Right cardiac atrium (tissue), 5 donors: ENCODE data around the gene BFAR. TPM values are rescaled to one million over a fixed set of nuclear protein-coding genes. Genes with fewer than 3 reads are reported as not detected.
"Not testable (repeated sequence)": the region's sequence is repeated elsewhere in the genome, so short reads cannot be mapped to it uniquely, and the experiment has no call there.

Experiments used
- ATAC-seq, 2 donors: fragments of 200-7000 bp; cut with Tn5 transposase; one replicate each; pipeline versions ENCODE4 v1.8.0 to v1.9.1; 2020; ENCODE audit warnings: moderate library complexity in 2 of 2, mild to moderate bottlenecking in 1 of 2
- DNase-seq, 3 donors: peaks; one replicate each; pipeline ENCODE4 v3.0.0-alpha.2; 2020
- H3K27ac ChIP-seq: one replicate; pipeline ENCODE4 v1.5.1; 2013; ENCODE audit warnings: mild to moderate bottlenecking, low read length, control low read depth, moderate library complexity
- H3K27me3 ChIP-seq: one replicate; pipeline ENCODE4 v1.6.1; 2013; ENCODE audit not compliant: control insufficient read depth, insufficient read depth
- H3K4me1 ChIP-seq: one replicate; pipeline ENCODE4 v1.6.1; 2013; ENCODE audit warnings: low read length; ENCODE audit not compliant: control insufficient read depth, insufficient read depth
- H3K4me3 ChIP-seq: one replicate; pipeline ENCODE4 v1.5.1; 2013; ENCODE audit warnings: low read length, control low read depth
- H3K9me3 ChIP-seq: one replicate; pipeline ENCODE4 v1.6.1; 2013; ENCODE audit warnings: low read length; ENCODE audit not compliant: control insufficient read depth
- WGBS: extraction: QIAGEN DNeasy Blood & Tissue Kit; methylation state at CpG from one replicate; pipeline ENCODE4 v1.1.7; 2013; 5-methylcytosine and 5-hydroxymethylcytosine counted together
- intact Hi-C, 4 donors: fragments of 100-400 bp; cut with DNase I; formaldehyde crosslinking; loops; one replicate each; pipeline versions ENCODE4 v1.11.0 to v1.14.0; 2022 to 2023
- polyA plus RNA-seq: library from polyadenylated mRNA; stranded (reverse); fragments of 200-250 nt; gene quantifications from one replicate; pipeline ENCODE4 v1.2.3, GENCODE V29; 2013
- total RNA-seq, 4 donors: library from RNA; stranded (reverse); fragmentation: NEBNext Ultra II Directional; extraction: Animal tissue kit (Norgen Biotek cat#: 25700); gene quantifications; one replicate each; pipeline ENCODE4 v1.2.1, GENCODE V29; 2021
- donor health status: healthy with polysubstance abuse.
- donor health status: DM: no; HTN: yes; CAD: no.
- donor health status: DM: no; HTN: no; CAD: no.
- donor health status: DM: no; HTN: yes; CAD: no; lungs with severe emphysema.
- donor health status: DM: yes; HTN: yes; CAD: no.

The BFAR gene
- total and polyA plus RNA-seq, 5 donors: 21.0 to 32.6 (median 29.2) TPM

GRCh38 chr16:14613991-14614390, 18.8 kb upstream of the BFAR start:
- Histone ChIP-seq H3K9me3 (no peaks in the 10 kb centered on the region), H3K27me3 (no peaks in the 10 kb centered on the region), H3K27ac (no peak overlapping the region), H3K4me3 (no peak overlapping the region), H3K4me1 (no peaks in the 10 kb centered on the region)
- 96% methylated on average over 4 of the region's 4 CpGs for WGBS
- no peak for ATAC-seq
- no peak for DNase-seq
- intact Hi-C loops: no loop called here

GRCh38 chr16:14616280-14616679, 16.5 kb upstream of the BFAR start:
- H3K9me3 ChIP-seq: no peaks in the 10 kb centered on the region
- intact Hi-C loops: no loop called here
- no peak overlapping the region for H3K4me3 ChIP-seq
- DNase-seq: no peak
- H3K27ac ChIP-seq: no peak overlapping the region
- ATAC-seq: no peak
- no peaks in the 10 kb centered on the region for H3K4me1 ChIP-seq
- no peaks in the 10 kb centered on the region for H3K27me3 ChIP-seq
- 98% methylated on average over 4 of the region's 4 CpGs for whole genome bisulfite sequencing

GRCh38 chr16:14618566-14618965, 14.2 kb upstream of the BFAR start:
- intact Hi-C loops: no loop called here
- Histone ChIP-seq H3K9me3 (no peaks in the 10 kb centered on the region), H3K4me1 (no peaks in the 10 kb centered on the region), H3K4me3 (no peak overlapping the region), H3K27ac (no peak overlapping the region), H3K27me3 (no peaks in the 10 kb centered on the region)
- DNase-seq: no peak
- WGBS: 94% methylated on average over 7 of the region's 7 CpGs
- ATAC-seq: no peak

- Histone ChIP-seq H3K4me3 (no peak overlapping the region), H3K27me3 (no peaks in the 10 kb centered on the region), H3K27ac (no peak overlapping the region), H3K9me3 (no peaks in the 10 kb centered on the region), H3K4me1 (no peaks in the 10 kb centered on the region)
- DNase-seq: no peak
- 97% methylated on average over 4 of the region's 4 CpGs for WGBS
- intact Hi-C loops: no loop called here
- no peak for ATAC-seq
These were observed 5.7 kb upstream of the BFAR start for GRCh38 chr16:14627078-14627477.

- H3K27ac ChIP-seq: peak overlapping the region; percentile 92
- DNase-seq (no peak), ATAC-seq (no peak)
- no peaks in the 10 kb centered on the region for H3K4me1 ChIP-seq
- 59% methylated on average over 12 of the region's 12 CpGs for WGBS
- H3K27me3 ChIP-seq: no peaks in the 10 kb centered on the region
- intact Hi-C loops: no loop called here
- H3K9me3 ChIP-seq: no peaks in the 10 kb centered on the region
- peak overlapping the region; percentile 79 for H3K4me3 ChIP-seq
These were observed 3.7 kb upstream of the BFAR start for GRCh38 chr16:14628806-14629611.

DNA sequence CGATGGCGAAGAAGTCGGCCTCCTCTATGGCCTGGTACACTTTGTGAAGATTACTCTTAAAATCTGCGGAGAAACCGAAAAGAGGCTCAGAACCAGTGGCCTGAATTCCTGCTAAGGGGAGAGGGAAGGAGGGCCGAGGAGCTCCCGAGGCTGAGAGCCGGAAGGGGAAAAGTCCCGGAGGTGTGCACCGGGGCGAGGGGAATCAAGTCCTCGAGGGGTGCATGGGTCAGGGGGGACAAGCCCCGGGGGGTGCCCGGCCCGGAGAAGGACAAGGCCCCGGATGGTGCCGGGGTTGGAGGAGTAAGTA, 3.2 kb upstream of the BFAR start:
- Histone ChIP-seq H3K9me3 (no peaks in the 10 kb centered on the region), H3K27me3 (no peaks in the 10 kb centered on the region), H3K4me3 (peak overlapping the region; percentile 79), H3K4me1 (no peaks in the 10 kb centered on the region), H3K27ac (peak overlapping the region; percentile 92)
- intact Hi-C loops: no loop called here
- 1% methylated on average over 17 of the region's 17 CpGs for WGBS
- no peak for DNase-seq
- ATAC-seq: no peak

DNA sequence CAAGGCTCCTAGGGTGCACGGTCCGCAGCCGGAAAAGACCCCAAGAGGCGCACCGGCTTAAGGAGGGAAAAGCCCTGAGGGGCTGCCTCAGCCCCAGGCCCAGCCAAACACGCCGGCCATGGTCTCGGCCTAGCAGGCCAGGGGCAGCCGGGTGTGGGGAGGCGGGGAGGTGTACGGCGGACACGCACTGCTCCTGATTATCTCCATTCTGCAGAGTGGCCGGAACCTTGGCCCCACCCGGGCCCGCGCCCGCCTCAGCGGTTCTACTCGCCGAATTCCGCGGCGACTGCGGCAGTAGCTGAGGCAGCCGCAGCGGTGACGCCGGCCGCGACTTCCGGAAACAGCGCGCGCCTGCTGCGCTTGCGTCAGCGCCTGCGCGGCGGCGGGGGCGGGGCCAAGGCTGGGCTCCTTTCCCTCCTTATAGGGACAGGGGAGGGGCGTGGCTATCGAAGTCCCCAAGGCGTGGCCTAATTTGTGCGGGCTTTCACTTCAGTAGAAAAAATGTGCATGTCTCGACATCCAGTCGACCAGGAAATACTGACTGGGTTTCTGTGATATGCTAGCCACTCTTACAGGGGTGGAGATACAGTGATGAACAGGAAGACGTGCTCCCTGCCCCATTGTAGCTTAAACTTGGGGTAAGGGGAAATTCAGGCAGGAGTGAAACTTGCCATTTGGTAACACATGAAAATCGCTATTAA, 2.7 kb upstream of the BFAR start, which contains the start of gene PARN:
TSS of gene PARN (minus strand) at position 342 of the 701 bp plus-strand sequence. CDS start at position 207, 135 bp downstream.
- 1% methylated on average over 51 of the region's 51 CpGs for WGBS
- Histone ChIP-seq H3K4me3 (peak within 1 kb of the TSS; percentile 79), H3K27me3 (no peaks in the 10 kb centered on the region), H3K9me3 (no peaks in the 10 kb centered on the region), H3K4me1 (no peaks in the 10 kb centered on the region), H3K27ac (peak within 1 kb of the TSS; percentile 92)
- peak; percentile 85 to 86 for ATAC-seq
- peak; percentile 97 to 99 (median 99) for DNase-seq
- intact Hi-C loops: no loop called here

- H3K27ac ChIP-seq: peak overlapping the region; percentile 89
- peak overlapping the region; percentile 25 for H3K4me3 ChIP-seq
- 83% methylated on average over 29 of the region's 29 CpGs for WGBS
- H3K27me3 ChIP-seq, ATAC-seq, H3K9me3 ChIP-seq, intact Hi-C loops, H3K4me1 ChIP-seq: not testable (repeated sequence)
- DNase-seq: peak in 1 of 3 donors; percentile 56
These were observed 2.0 kb upstream of the BFAR start for GRCh38 chr16:14630620-14631330.

DNA sequence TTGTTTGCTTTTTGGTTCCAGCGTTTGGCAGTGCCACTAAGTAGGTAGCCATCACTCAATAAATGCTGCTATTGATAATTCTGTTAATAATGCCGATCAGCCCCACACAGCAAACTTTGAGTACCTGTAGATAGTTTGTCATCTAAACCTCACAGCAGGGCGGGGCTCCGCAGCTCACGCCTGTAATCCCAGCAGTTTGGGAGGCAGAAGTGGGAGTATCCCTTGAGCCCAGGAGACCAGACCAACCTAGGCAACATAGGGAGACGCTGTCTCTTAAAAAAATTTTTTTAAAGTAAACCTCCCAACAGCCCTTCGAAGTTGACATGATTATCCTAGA, 1.6 kb downstream of the BFAR start:
- Histone ChIP-seq H3K4me1 (no peaks in the 10 kb centered on the region), H3K9me3 (no peaks in the 10 kb centered on the region), H3K27me3 (no peaks in the 10 kb centered on the region), H3K4me3 (peak overlapping the region; percentile 85), H3K27ac (no peak overlapping the region)
- WGBS: 66% methylated on average over 7 of the region's 7 CpGs
- no peak for DNase-seq
- ATAC-seq: no peak
- intact Hi-C loops: no loop called here

GRCh38 chr16:14635395-14636165, 2.8 kb downstream of the BFAR start:
- no peak for DNase-seq
- Histone ChIP-seq H3K27me3 (no peaks in the 10 kb centered on the region), H3K27ac (no peak overlapping the region), H3K9me3 (no peaks in the 10 kb centered on the region), H3K4me1 (no peaks in the 10 kb centered on the region), H3K4me3 (no peak overlapping the region)
- intact Hi-C loops: no loop called here
- 78% methylated on average over 12 of the region's 12 CpGs for WGBS
- no peak for ATAC-seq
